ENCODE results near the gene PPAN. TPM values are rescaled to one million over a fixed set of nuclear protein-coding genes. Genes with fewer than 3 reads are reported as not detected.

PPAN gene
- total and polyA plus RNA-seq, 4 donors = 15.0 to 61.4 (median 47.5) TPM

DNA sequence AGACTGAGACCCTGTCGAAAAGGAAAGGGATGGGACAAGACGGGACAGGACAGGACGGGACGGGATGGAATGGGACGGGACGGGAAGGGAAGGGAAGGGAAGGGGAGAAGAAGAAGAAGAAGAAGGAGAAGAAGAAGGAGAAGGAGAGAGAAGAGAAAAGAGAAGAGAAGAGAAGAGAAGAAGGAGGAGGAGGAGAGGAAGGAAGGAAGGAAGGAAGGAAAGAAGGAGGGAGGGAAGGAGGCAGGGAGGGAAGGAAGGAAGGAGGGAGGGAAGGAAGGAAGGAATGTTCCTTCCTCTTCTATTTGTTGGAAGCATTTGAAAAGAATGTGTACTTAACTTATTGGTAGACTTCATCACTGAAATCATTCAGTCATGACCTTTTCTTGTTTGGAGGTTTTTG, 29.6 kb upstream of the PPAN start:
- Histone ChIP-seq H3K4me3 (no peak overlapping the region), H3K4me1 (ENCODE audit: control insufficient read depth in 5 of 5, insufficient read depth in 5 of 5, low read length in 5 of 5) (no peaks in the 10 kb centered on the region), H3K27ac (ENCODE audit: low read depth in 1 of 2, low read length in 1 of 2) (no peak overlapping the region), H3K9me3 (ENCODE audit: control insufficient read depth in 4 of 4, insufficient read depth in 3 of 4, low read length in 3 of 4) (peaks cover 0 to 7% (median 2%) of the 10 kb centered on the region in 4 donors), H3K27me3 (ENCODE audit: control insufficient read depth in 3 of 3, insufficient read depth in 3 of 3, low read length in 2 of 3) (peaks cover 0 to 5% (median 0%) of the 10 kb centered on the region in 3 donors), H3K36me3 (ENCODE audit: control insufficient read depth in 4 of 4, insufficient read depth in 4 of 4, low read length in 4 of 4) (no peaks in the 10 kb centered on the region), H3K9ac (ENCODE audit: insufficient read depth in 1 of 2, low read length in 2 of 2) (no peak overlapping the region)
- WGBS, 2 donors = 74 to 85% methylated on average over 6 of the region's 6 CpGs
- ATAC-seq (ENCODE audit: insufficient read depth, low FRiP score) (no peak), DNase-seq (no peak)
- TF ChIP-seq CTCF (IDR thresholded peaks at IDR 0.05; ENCODE audit: control extremely low read depth, extremely low read depth) = no peak

DNA sequence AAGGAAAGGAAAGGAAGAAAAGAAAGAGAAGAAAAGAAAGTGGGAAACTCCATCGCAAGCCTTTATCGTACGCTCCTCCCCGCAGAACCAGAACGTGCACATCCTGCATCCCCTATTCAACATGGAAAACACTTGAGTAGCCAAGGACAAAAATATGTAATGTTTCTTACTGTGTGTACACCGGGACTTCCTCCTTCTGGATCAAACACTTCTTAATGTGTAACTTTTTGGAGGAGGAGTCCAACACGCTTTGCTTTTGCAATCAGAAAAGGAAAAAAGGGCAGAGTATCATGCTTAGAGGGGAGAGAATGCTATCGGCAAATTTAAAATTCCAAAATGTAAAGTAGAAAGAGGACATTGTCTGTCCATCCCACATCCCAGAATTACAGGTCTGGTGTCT, 27.8 kb upstream of the PPAN start:
- Histone ChIP-seq H3K9ac (ENCODE audit: insufficient read depth in 1 of 2, low read length in 2 of 2) (no peak overlapping the region), H3K9me3 (ENCODE audit: control insufficient read depth in 4 of 4, insufficient read depth in 3 of 4, low read length in 3 of 4) (peaks cover 0 to 7% (median 2%) of the 10 kb centered on the region in 4 donors), H3K27me3 (ENCODE audit: control insufficient read depth in 3 of 3, insufficient read depth in 3 of 3, low read length in 2 of 3) (peaks cover 0 to 5% (median 0%) of the 10 kb centered on the region in 3 donors), H3K4me3 (no peak overlapping the region), H3K4me1 (ENCODE audit: control insufficient read depth in 5 of 5, insufficient read depth in 5 of 5, low read length in 5 of 5) (no peaks in the 10 kb centered on the region), H3K27ac (ENCODE audit: low read depth in 1 of 2, low read length in 1 of 2) (no peak overlapping the region), H3K36me3 (ENCODE audit: control insufficient read depth in 4 of 4, insufficient read depth in 4 of 4, low read length in 4 of 4) (no peaks in the 10 kb centered on the region)
- DNase-seq (no peak), ATAC-seq (ENCODE audit: insufficient read depth, low FRiP score) (no peak)
- WGBS, 2 donors = 32 to 52% methylated on average over 8 of the region's 8 CpGs
- no peak for TF ChIP-seq CTCF (IDR thresholded peaks at IDR 0.05; ENCODE audit: control extremely low read depth, extremely low read depth)

DNA sequence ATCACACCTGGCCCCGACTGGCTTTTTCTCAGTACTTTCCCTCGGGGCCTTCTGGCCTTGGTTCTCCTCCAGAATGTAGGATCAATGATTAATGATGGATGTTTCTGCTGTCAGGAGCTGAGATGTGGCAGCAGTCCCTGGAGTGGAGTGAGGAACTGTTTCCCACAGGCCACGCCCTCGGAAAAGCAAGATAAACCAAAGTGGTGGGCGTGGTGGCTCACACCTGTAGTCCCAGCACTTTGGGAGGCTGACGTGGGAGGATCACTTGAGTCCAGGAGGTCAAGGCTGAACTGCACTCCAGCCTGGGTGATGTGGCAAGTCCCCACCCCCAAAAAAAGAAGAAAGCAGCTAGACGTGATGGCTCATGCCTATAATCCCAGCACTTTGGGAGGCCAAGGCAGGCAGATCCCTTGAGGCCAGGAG, 27.1 kb upstream of the PPAN start:
- Histone ChIP-seq H3K9ac (ENCODE audit: insufficient read depth in 1 of 2, low read length in 2 of 2) (no peak overlapping the region), H3K27ac (ENCODE audit: low read depth in 1 of 2, low read length in 1 of 2) (no peak overlapping the region), H3K27me3 (ENCODE audit: control insufficient read depth in 3 of 3, insufficient read depth in 3 of 3, low read length in 2 of 3) (peaks cover 0 to 5% (median 0%) of the 10 kb centered on the region in 3 donors), H3K4me1 (ENCODE audit: control insufficient read depth in 5 of 5, insufficient read depth in 5 of 5, low read length in 5 of 5) (no peaks in the 10 kb centered on the region), H3K4me3 (no peak overlapping the region), H3K9me3 (ENCODE audit: control insufficient read depth in 4 of 4, insufficient read depth in 3 of 4, low read length in 3 of 4) (peaks cover 0 to 3% (median 1%) of the 10 kb centered on the region in 4 donors), H3K36me3 (ENCODE audit: control insufficient read depth in 4 of 4, insufficient read depth in 4 of 4, low read length in 4 of 4) (no peaks in the 10 kb centered on the region)
- TF ChIP-seq CTCF (IDR thresholded peaks at IDR 0.05; ENCODE audit: control extremely low read depth, extremely low read depth) = no peak
- WGBS, 2 donors = 60 to 79% methylated on average over 7 of the region's 7 CpGs
- ATAC-seq (ENCODE audit: insufficient read depth, low FRiP score) = no peak
- no peak for DNase-seq

GRCh38 chr19:10083911-10084310, 22.3 kb upstream of the PPAN start:
- ATAC-seq (ENCODE audit: insufficient read depth, low FRiP score) (no peak), DNase-seq (no peak)
- Histone ChIP-seq H3K9ac (ENCODE audit: insufficient read depth in 1 of 2, low read length in 2 of 2) (no peak overlapping the region), H3K4me1 (ENCODE audit: control insufficient read depth in 5 of 5, insufficient read depth in 5 of 5, low read length in 5 of 5) (peaks cover 0 to 4% (median 0%) of the 10 kb centered on the region in 5 donors), H3K27me3 (ENCODE audit: control insufficient read depth in 3 of 3, insufficient read depth in 3 of 3, low read length in 2 of 3) (no peaks in the 10 kb centered on the region), H3K9me3 (ENCODE audit: control insufficient read depth in 4 of 4, insufficient read depth in 3 of 4, low read length in 3 of 4) (no peaks in the 10 kb centered on the region), H3K27ac (ENCODE audit: low read depth in 1 of 2, low read length in 1 of 2) (no peak overlapping the region), H3K36me3 (ENCODE audit: control insufficient read depth in 4 of 4, insufficient read depth in 4 of 4, low read length in 4 of 4) (peaks cover 0 to under 1% (median 0%) of the 10 kb centered on the region in 4 donors), H3K4me3 (no peak overlapping the region)
- WGBS, 2 donors = 78 to 87% methylated on average over 9 of the region's 9 CpGs
- TF ChIP-seq CTCF (IDR thresholded peaks at IDR 0.05; ENCODE audit: control extremely low read depth, extremely low read depth) = no peak

All from lung (tissue), 12 donors.